Measurements from ENCODE around the gene FRMD4B.

DNA sequence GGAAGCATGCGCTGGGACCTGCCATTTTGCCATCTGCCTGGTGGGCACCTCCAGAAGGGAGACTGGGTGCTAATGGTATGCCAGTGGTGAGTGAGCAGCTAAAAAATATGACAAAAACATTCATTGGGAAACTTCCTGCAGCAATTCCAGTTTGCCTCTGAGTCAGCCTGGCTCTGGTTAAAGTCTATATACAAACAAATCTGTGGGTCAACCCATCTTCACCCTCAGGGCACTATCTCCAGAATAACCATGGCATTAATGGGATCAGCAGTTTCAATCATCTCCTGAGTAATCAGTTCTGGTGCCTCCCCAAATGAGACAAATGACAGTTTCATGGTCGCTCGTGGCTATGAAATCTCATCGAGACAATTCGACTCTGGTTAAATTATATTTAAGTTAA lies 21.5 kb downstream of the FRMD4B start:
- TF ChIP-seq, protein P1, sequence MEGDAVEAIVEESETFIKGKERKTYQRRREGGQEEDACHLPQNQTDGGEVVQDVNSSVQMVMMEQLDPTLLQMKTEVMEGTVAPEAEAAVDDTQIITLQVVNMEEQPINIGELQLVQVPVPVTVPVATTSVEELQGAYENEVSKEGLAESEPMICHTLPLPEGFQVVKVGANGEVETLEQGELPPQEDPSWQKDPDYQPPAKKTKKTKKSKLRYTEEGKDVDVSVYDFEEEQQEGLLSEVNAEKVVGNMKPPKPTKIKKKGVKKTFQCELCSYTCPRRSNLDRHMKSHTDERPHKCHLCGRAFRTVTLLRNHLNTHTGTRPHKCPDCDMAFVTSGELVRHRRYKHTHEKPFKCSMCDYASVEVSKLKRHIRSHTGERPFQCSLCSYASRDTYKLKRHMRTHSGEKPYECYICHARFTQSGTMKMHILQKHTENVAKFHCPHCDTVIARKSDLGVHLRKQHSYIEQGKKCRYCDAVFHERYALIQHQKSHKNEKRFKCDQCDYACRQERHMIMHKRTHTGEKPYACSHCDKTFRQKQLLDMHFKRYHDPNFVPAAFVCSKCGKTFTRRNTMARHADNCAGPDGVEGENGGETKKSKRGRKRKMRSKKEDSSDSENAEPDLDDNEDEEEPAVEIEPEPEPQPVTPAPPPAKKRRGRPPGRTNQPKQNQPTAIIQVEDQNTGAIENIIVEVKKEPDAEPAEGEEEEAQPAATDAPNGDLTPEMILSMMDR (IDR thresholded peaks at IDR 0.05) = no peak
- no peak for TF ChIP-seq POLR2AphosphoS5 (IDR thresholded peaks at IDR 0.05)
